Measurements from ENCODE around the gene PHETA1. TPM values are rescaled to one million over a fixed set of nuclear protein-coding genes. Genes with fewer than 3 reads are reported as not detected.

PHETA1 gene
- total and polyA plus RNA-seq, 10 of the 15 experiments (the other 5 are each of a cell fraction or from before 2014, with no cell fraction given): 0.02 to 1.3 (median 0.51) TPM; not detected in 1

DNA sequence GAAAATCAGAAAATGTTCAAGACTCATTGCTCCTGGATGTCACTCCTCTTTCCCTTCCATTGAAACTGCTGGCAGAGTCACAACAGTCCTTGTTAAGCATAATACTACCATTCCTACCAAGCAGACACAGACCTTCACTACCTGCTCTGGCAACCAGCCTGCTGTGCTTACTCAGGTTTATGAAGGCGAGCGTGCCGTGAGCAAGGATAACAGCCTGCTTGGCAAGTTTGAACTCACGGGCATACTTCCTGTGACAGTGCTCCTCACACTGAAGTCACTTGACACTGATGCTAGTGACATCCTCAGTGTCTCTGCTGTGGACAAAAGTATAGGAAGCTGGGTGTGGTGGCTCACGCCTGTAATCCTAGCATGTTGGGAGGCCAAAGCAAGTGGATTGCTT is 15.7 kb upstream of the PHETA1 start (continued):
- TF ChIP-seq, protein P1, sequence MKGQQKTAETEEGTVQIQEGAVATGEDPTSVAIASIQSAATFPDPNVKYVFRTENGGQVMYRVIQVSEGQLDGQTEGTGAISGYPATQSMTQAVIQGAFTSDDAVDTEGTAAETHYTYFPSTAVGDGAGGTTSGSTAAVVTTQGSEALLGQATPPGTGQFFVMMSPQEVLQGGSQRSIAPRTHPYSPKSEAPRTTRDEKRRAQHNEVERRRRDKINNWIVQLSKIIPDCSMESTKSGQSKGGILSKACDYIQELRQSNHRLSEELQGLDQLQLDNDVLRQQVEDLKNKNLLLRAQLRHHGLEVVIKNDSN (IDR thresholded peaks at IDR 0.05; ENCODE audit: borderline replicate concordance, extremely low read length, insufficient read depth, low read depth, low read length): no peak
- TF ChIP-seq PML (IDR thresholded peaks at IDR 0.05; ENCODE audit: low read length): no peak
- TF ChIP-seq, protein P2, sequence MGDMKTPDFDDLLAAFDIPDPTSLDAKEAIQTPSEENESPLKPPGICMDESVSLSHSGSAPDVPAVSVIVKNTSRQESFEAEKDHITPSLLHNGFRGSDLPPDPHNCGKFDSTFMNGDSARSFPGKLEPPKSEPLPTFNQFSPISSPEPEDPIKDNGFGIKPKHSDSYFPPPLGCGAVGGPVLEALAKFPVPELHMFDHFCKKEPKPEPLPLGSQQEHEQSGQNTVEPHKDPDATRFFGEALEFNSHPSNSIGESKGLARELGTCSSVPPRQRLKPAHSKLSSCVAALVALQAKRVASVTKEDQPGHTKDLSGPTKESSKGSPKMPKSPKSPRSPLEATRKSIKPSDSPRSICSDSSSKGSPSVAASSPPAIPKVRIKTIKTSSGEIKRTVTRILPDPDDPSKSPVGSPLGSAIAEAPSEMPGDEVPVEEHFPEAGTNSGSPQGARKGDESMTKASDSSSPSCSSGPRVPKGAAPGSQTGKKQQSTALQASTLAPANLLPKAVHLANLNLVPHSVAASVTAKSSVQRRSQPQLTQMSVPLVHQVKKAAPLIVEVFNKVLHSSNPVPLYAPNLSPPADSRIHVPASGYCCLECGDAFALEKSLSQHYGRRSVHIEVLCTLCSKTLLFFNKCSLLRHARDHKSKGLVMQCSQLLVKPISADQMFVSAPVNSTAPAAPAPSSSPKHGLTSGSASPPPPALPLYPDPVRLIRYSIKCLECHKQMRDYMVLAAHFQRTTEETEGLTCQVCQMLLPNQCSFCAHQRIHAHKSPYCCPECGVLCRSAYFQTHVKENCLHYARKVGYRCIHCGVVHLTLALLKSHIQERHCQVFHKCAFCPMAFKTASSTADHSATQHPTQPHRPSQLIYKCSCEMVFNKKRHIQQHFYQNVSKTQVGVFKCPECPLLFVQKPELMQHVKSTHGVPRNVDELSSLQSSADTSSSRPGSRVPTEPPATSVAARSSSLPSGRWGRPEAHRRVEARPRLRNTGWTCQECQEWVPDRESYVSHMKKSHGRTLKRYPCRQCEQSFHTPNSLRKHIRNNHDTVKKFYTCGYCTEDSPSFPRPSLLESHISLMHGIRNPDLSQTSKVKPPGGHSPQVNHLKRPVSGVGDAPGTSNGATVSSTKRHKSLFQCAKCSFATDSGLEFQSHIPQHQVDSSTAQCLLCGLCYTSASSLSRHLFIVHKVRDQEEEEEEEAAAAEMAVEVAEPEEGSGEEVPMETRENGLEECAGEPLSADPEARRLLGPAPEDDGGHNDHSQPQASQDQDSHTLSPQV (IDR thresholded peaks at IDR 0.05): no peak
- TF ChIP-seq IRF4 (IDR thresholded peaks at IDR 0.05; ENCODE audit: low read depth, low read length): no peak

DNA sequence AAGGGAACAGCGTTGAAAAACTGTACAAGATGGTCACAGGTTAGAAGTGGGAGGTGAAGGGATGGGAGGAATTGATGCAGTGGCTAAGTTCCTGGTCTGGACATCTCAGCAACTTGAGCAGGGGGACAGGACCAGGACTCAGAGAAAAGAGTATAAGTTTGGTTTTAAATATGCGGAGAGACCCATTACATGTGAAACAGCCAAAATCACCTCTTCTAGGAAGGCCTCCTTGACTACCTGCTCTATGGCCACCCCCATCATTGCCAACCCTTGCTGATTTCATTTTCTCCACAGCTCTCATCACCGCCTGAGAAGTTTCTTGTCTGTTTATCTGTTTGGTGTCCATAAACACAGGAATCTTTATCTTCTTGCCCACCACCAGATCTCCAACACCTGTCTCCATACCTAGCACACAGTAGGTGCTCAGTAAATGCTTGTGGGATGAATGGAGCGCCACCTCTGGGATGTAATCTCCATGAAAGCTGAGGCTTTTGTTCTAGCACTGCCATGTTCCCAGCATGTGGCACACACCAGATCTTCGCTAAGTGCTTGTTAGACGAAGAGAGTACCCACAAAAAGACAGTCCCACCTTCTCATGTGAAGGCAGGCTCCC is 11.2 kb upstream of the PHETA1 start:
- BruUV-seq (replicated peaks): no TSS peak
- WGBS (ENCODE audit: insufficient coverage, insufficient replicate concordance, low lambda C conversion rate, missing lambda C conversion rate): 49% methylated on average over 6 of the region's 6 CpGs
- no peak overlapping the region for H2AFZ ChIP-seq (ENCODE audit: control insufficient read depth, low read depth, low read length)
- H3K79me2 ChIP-seq (ENCODE audit: control insufficient read depth, insufficient read depth, low read length): no peaks in the 10 kb centered on the region
- in situ Hi-C loops (cut with MboI): no loop called here
- ChIA-PET SMC1A (ENCODE audit: uncharacterized antibody, unreplicated experiment) (no interaction called here), RAD21 (ENCODE audit: unreplicated experiment) (no interaction called here), POLR2A (no interaction called here), CTCF (no interaction called here)
- H3K36me3 ChIP-seq (ENCODE audit: control insufficient read depth in 2 of 2, insufficient read depth in 2 of 2, low read length in 1 of 2): no peaks in the 10 kb centered on the region
- H3K4me3 ChIP-seq: no peak overlapping the region
- DNase-seq (ENCODE audit: low read depth, low spot score) (no peak), ATAC-seq (no peak), FAIRE-seq (no peak)
- no peaks in the 10 kb centered on the region for H3K27me3 ChIP-seq (replicated peaks in 1 of 2; ENCODE audit: control insufficient read depth in 2 of 2, insufficient read depth in 2 of 2, low read length in 1 of 2)
- no peak overlapping the region for H3K4me2 ChIP-seq (ENCODE audit: control insufficient read depth, insufficient read depth)
- intact Hi-C loops (cut with micrococcal nuclease; ENCODE audit: unreplicated experiment): no loop called here
- no peak overlapping the region for H3K9ac ChIP-seq (ENCODE audit: control insufficient read depth, insufficient read depth, low read length)
- no peaks in the 10 kb centered on the region for H4K20me1 ChIP-seq (ENCODE audit: control insufficient read depth, insufficient read depth)
- no peak overlapping the region for H3K27ac ChIP-seq (ENCODE audit: control insufficient read depth, insufficient read depth)
- H3K9me3 ChIP-seq (replicated peaks; ENCODE audit: control insufficient read depth, insufficient read depth, low read length): no peaks in the 10 kb centered on the region
- H3K4me1 ChIP-seq (ENCODE audit: control insufficient read depth, insufficient read depth, low read length): no peaks in the 10 kb centered on the region
- TF ChIP-seq HDGF (IDR thresholded peaks at IDR 0.05) (no peak), CHD2 (IDR thresholded peaks at IDR 0.05; ENCODE audit: borderline replicate concordance, low read depth, low read length) (no peak), IKZF1 (conservative IDR thresholded peaks at IDR 0.05) (no peak), RBBP5 (conservative IDR thresholded peaks at IDR 0.05) (no peak), RELA (IDR thresholded peaks at IDR 0.05; ENCODE audit: borderline replicate concordance, partially characterized antibody) (no peak), PAX5 (IDR thresholded peaks at IDR 0.05; ENCODE audit: borderline replicate concordance, low read depth, low read length) (no peak), EZH2 (IDR thresholded peaks at IDR 0.05; ENCODE audit: borderline replicate concordance, control insufficient read depth, low read depth, low read length) (no peak), GATAD2B (conservative IDR thresholded peaks at IDR 0.05; ENCODE audit: low read depth) (no peak), MEF2A (IDR thresholded peaks at IDR 0.05; ENCODE audit: insufficient read depth, low read depth, low read length) (no peak), NR2C1 (IDR thresholded peaks at IDR 0.05) (no peak), SPI1 (IDR thresholded peaks at IDR 0.05; ENCODE audit: borderline replicate concordance, insufficient read depth, low read depth, low read length) (no peak), CREB1 (IDR thresholded peaks at IDR 0.05; ENCODE audit: low read depth) (no peak), STAT1 (conservative IDR thresholded peaks at IDR 0.05) (no peak), ZNF24 (IDR thresholded peaks at IDR 0.05) (no peak), ZZZ3 (IDR thresholded peaks at IDR 0.05; ENCODE audit: control insufficient read depth, insufficient read length, low read depth) (no peak)
- TF ChIP-seq, protein P1 (IDR thresholded peaks at IDR 0.05; ENCODE audit: borderline replicate concordance, extremely low read length, insufficient read depth, low read depth, low read length): no peak

All from GM12878 (cell line).